ENCODE data around the gene MRPL16. TPM values are rescaled to one million over a fixed set of nuclear protein-coding genes. Genes with fewer than 3 reads are reported as not detected.

Gene MRPL16
- polyA plus RNA-seq, 4 donors = 41.1 to 113 (median 58.6) TPM

GRCh38 chr11:59804061-59804460 lies 6.5 kb downstream of the MRPL16 start:
- Histone ChIP-seq H3K27me3 (ENCODE audit: control insufficient read depth in 3 of 3, insufficient read depth in 3 of 3, low read length in 3 of 3) (no peaks in the 10 kb centered on the region), H3K36me3 (ENCODE audit: control insufficient read depth in 3 of 3, insufficient read depth in 2 of 3, low read depth in 1 of 3, low read length in 3 of 3) (peaks cover 9 to 34% (median 13%) of the 10 kb centered on the region in 3 donors), H3K27ac (ENCODE audit: low read depth in 1 of 3, low read length in 2 of 3) (no peak overlapping the region), H3K4me1 (ENCODE audit: control insufficient read depth in 3 of 3, insufficient read depth in 2 of 3, low read depth in 1 of 3, low read length in 2 of 3) (peaks cover 0 to 38% (median 2%) of the 10 kb centered on the region in 3 donors), H3K9me3 (ENCODE audit: control insufficient read depth in 2 of 2, insufficient read depth in 1 of 2, low read depth in 1 of 2, low read length in 1 of 2) (no peaks in the 10 kb centered on the region), H3K4me3 (ENCODE audit: low read depth in 1 of 3, low read length in 3 of 3) (no peak overlapping the region)
- DNase-seq (no peak), FAIRE-seq (no peak)
- WGBS, 3 donors = 91 to 95% (median 95%) methylated on average over 2 of the region's 2 CpGs

GRCh38 chr11:59802639-59803176 lies 7.9 kb downstream of the MRPL16 start:
- H3K27ac ChIP-seq (ENCODE audit: low read depth in 1 of 3, low read length in 2 of 3) = peak overlapping the region in 1 of 3 donors; percentile 31
- WGBS, 3 donors = 45 to 51% (median 48%) methylated on average over 4 of the region's 4 CpGs
- H3K4me1 ChIP-seq (ENCODE audit: control insufficient read depth in 3 of 3, insufficient read depth in 2 of 3, low read depth in 1 of 3, low read length in 2 of 3) = peaks cover 0 to 38% (median 2%) of the 10 kb centered on the region in 3 donors
- H3K4me3 ChIP-seq (ENCODE audit: low read depth in 1 of 3, low read length in 3 of 3) = no peak overlapping the region
- no peaks in the 10 kb centered on the region for H3K27me3 ChIP-seq (ENCODE audit: control insufficient read depth in 3 of 3, insufficient read depth in 3 of 3, low read length in 3 of 3)
- no peaks in the 10 kb centered on the region for H3K9me3 ChIP-seq (ENCODE audit: control insufficient read depth in 2 of 2, insufficient read depth in 1 of 2, low read depth in 1 of 2, low read length in 1 of 2)
- FAIRE-seq = no peak
- H3K36me3 ChIP-seq (ENCODE audit: control insufficient read depth in 3 of 3, insufficient read depth in 2 of 3, low read depth in 1 of 3, low read length in 3 of 3) = peaks cover 9 to 44% (median 13%) of the 10 kb centered on the region in 3 donors
- DNase-seq = peak; percentile 73 to 81

GRCh38 chr11:59801981-59802638 lies 8.5 kb downstream of the MRPL16 start:
- WGBS, 3 donors = 47 to 55% (median 54%) methylated on average over 5 of the region's 5 CpGs
- no peak for FAIRE-seq
- Histone ChIP-seq H3K27me3 (ENCODE audit: control insufficient read depth in 3 of 3, insufficient read depth in 3 of 3, low read length in 3 of 3) (no peaks in the 10 kb centered on the region), H3K27ac (ENCODE audit: low read depth in 1 of 3, low read length in 2 of 3) (peak overlapping the region in 1 of 3 donors; percentile 31), H3K4me3 (ENCODE audit: low read depth in 1 of 3, low read length in 3 of 3) (no peak overlapping the region), H3K4me1 (ENCODE audit: control insufficient read depth in 3 of 3, insufficient read depth in 2 of 3, low read depth in 1 of 3, low read length in 2 of 3) (peaks cover 0 to 33% (median 2%) of the 10 kb centered on the region in 3 donors), H3K9me3 (ENCODE audit: control insufficient read depth in 2 of 2, insufficient read depth in 1 of 2, low read depth in 1 of 2, low read length in 1 of 2) (no peaks in the 10 kb centered on the region), H3K36me3 (ENCODE audit: control insufficient read depth in 3 of 3, insufficient read depth in 2 of 3, low read depth in 1 of 3, low read length in 3 of 3) (peaks cover 9 to 44% (median 17%) of the 10 kb centered on the region in 3 donors)
- no peak for DNase-seq

GRCh38 chr11:59801160-59801706 lies 9.3 kb downstream of the MRPL16 start:
- Histone ChIP-seq H3K4me3 (ENCODE audit: low read depth in 1 of 3, low read length in 3 of 3) (no peak overlapping the region), H3K9me3 (ENCODE audit: control insufficient read depth in 2 of 2, insufficient read depth in 1 of 2, low read depth in 1 of 2, low read length in 1 of 2) (no peaks in the 10 kb centered on the region), H3K27ac (ENCODE audit: low read depth in 1 of 3, low read length in 2 of 3) (peak overlapping the region in 1 of 3 donors; percentile 55), H3K27me3 (ENCODE audit: control insufficient read depth in 3 of 3, insufficient read depth in 3 of 3, low read length in 3 of 3) (no peaks in the 10 kb centered on the region), H3K36me3 (ENCODE audit: control insufficient read depth in 3 of 3, insufficient read depth in 2 of 3, low read depth in 1 of 3, low read length in 3 of 3) (peaks cover 5 to 42% (median 17%) of the 10 kb centered on the region in 3 donors), H3K4me1 (ENCODE audit: control insufficient read depth in 3 of 3, insufficient read depth in 2 of 3, low read depth in 1 of 3, low read length in 2 of 3) (peaks cover 0 to 31% (median 0%) of the 10 kb centered on the region in 3 donors)
- DNase-seq (peak in 1 of 2 donors; percentile 15), FAIRE-seq (no peak)
- WGBS, 3 donors = 23 to 43% (median 32%) methylated on average over 2 of the region's 2 CpGs

GRCh38 chr11:59800390-59801025 lies 10.1 kb downstream of the MRPL16 start:
- H3K36me3 ChIP-seq (ENCODE audit: control insufficient read depth in 3 of 3, insufficient read depth in 2 of 3, low read depth in 1 of 3, low read length in 3 of 3) = peaks cover 2 to 48% (median 20%) of the 10 kb centered on the region in 3 donors
- DNase-seq (peak; percentile 42 to 65), FAIRE-seq (no peak)
- H3K27ac ChIP-seq (ENCODE audit: low read depth in 1 of 3, low read length in 2 of 3) = peak overlapping the region in 2 of 3 donors; percentile 40 to 55
- no peaks in the 10 kb centered on the region for H3K27me3 ChIP-seq (ENCODE audit: control insufficient read depth in 3 of 3, insufficient read depth in 3 of 3, low read length in 3 of 3)
- 25 to 65% (median 25%) methylated on average over 7 of the region's 7 CpGs for WGBS, 3 donors
- H3K4me1 ChIP-seq (ENCODE audit: control insufficient read depth in 3 of 3, insufficient read depth in 2 of 3, low read depth in 1 of 3, low read length in 2 of 3) = peaks cover 0 to 31% (median 0%) of the 10 kb centered on the region in 3 donors
- H3K4me3 ChIP-seq (ENCODE audit: low read depth in 1 of 3, low read length in 3 of 3) = no peak overlapping the region
- H3K9me3 ChIP-seq (ENCODE audit: control insufficient read depth in 2 of 2, insufficient read depth in 1 of 2, low read depth in 1 of 2, low read length in 1 of 2) = no peaks in the 10 kb centered on the region

GRCh38 chr11:59794417-59794816 lies 16.2 kb downstream of the MRPL16 start:
- Histone ChIP-seq H3K4me1 (ENCODE audit: control insufficient read depth in 3 of 3, insufficient read depth in 2 of 3, low read depth in 1 of 3, low read length in 2 of 3) (peaks cover 0 to under 1% (median 0%) of the 10 kb centered on the region in 3 donors), H3K27me3 (ENCODE audit: control insufficient read depth in 3 of 3, insufficient read depth in 3 of 3, low read length in 3 of 3) (no peaks in the 10 kb centered on the region), H3K36me3 (ENCODE audit: control insufficient read depth in 3 of 3, insufficient read depth in 2 of 3, low read depth in 1 of 3, low read length in 3 of 3) (peaks cover 5 to 69% (median 46%) of the 10 kb centered on the region in 3 donors), H3K4me3 (ENCODE audit: low read depth in 1 of 3, low read length in 3 of 3) (no peak overlapping the region), H3K27ac (ENCODE audit: low read depth in 1 of 3, low read length in 2 of 3) (no peak overlapping the region), H3K9me3 (ENCODE audit: control insufficient read depth in 2 of 2, insufficient read depth in 1 of 2, low read depth in 1 of 2, low read length in 1 of 2) (no peaks in the 10 kb centered on the region)
- 67 to 85% (median 81%) methylated on average over 3 of the region's 3 CpGs for WGBS, 3 donors
- FAIRE-seq (no peak), DNase-seq (no peak)

GRCh38 chr11:59792507-59792906 lies 18.1 kb downstream of the MRPL16 start:
- DNase-seq = no peak
- Histone ChIP-seq H3K27ac (ENCODE audit: low read depth in 1 of 3, low read length in 2 of 3) (no peak overlapping the region), H3K9me3 (ENCODE audit: control insufficient read depth in 2 of 2, insufficient read depth in 1 of 2, low read depth in 1 of 2, low read length in 1 of 2) (no peaks in the 10 kb centered on the region), H3K4me3 (ENCODE audit: low read depth in 1 of 3, low read length in 3 of 3) (no peak overlapping the region), H3K4me1 (ENCODE audit: control insufficient read depth in 3 of 3, insufficient read depth in 2 of 3, low read depth in 1 of 3, low read length in 2 of 3) (peaks cover 0 to 4% (median 0%) of the 10 kb centered on the region in 3 donors), H3K27me3 (ENCODE audit: control insufficient read depth in 3 of 3, insufficient read depth in 3 of 3, low read length in 3 of 3) (no peaks in the 10 kb centered on the region), H3K36me3 (ENCODE audit: control insufficient read depth in 3 of 3, insufficient read depth in 2 of 3, low read depth in 1 of 3, low read length in 3 of 3) (peaks cover 10 to 72% (median 50%) of the 10 kb centered on the region in 3 donors)
- FAIRE-seq = no peak
- 81 to 92% (median 91%) methylated on average over 1 of the region's 1 CpG for WGBS, 3 donors

- no peak overlapping the region for H3K4me3 ChIP-seq (ENCODE audit: low read depth in 1 of 3, low read length in 3 of 3)
- no peak overlapping the region for H3K27ac ChIP-seq (ENCODE audit: low read depth in 1 of 3, low read length in 2 of 3)
- H3K4me1 ChIP-seq (ENCODE audit: control insufficient read depth in 3 of 3, insufficient read depth in 2 of 3, low read depth in 1 of 3, low read length in 2 of 3) = peaks cover 0 to 11% (median 0%) of the 10 kb centered on the region in 3 donors
- no peaks in the 10 kb centered on the region for H3K27me3 ChIP-seq (ENCODE audit: control insufficient read depth in 3 of 3, insufficient read depth in 3 of 3, low read length in 3 of 3)
- FAIRE-seq (no peak), DNase-seq (no peak)
- no peaks in the 10 kb centered on the region for H3K9me3 ChIP-seq (ENCODE audit: control insufficient read depth in 2 of 2, insufficient read depth in 1 of 2, low read depth in 1 of 2, low read length in 1 of 2)
- peaks cover 10 to 69% (median 46%) of the 10 kb centered on the region in 3 donors for H3K36me3 ChIP-seq (ENCODE audit: control insufficient read depth in 3 of 3, insufficient read depth in 2 of 3, low read depth in 1 of 3, low read length in 3 of 3)
- 80 to 89% (median 89%) methylated on average over 4 of the region's 4 CpGs for WGBS, 3 donors
Measured at GRCh38 chr11:59791639-59792038, 18.9 kb downstream of the MRPL16 start.

Measured in small intestine (tissue), 7 donors.